Astrocyte of the spinal cord (primary cell): ENCODE measurements around the gene SUGCT.
"Not testable (repeated sequence)": the region's sequence is repeated elsewhere in the genome, so short reads cannot be mapped to it uniquely, and the experiment has no call there.

Experiments
- DNase-seq: peaks from one replicate; pipeline ENCODE4 v3.0.0; 2011; ENCODE audit warnings: low read depth, low spot score
- H3K4me3 ChIP-seq: 2 replicates; pipeline ENCODE4 v1.5.1; 2011; ENCODE audit warnings: low read depth, mild to moderate bottlenecking, low read length, moderate library complexity
- in situ Hi-C: cut with HindIII; loops from 2 replicates; pipeline ENCODE4 v1.10.0; 2017; ENCODE audit warnings: low sequenced_read_pairs
- TF ChIP-seq, protein P1 (sequence below): IDR thresholded peaks from 2 replicates; pipeline ENCODE4 v1.5.1; 2012; ENCODE audit warnings: low read depth, mild to moderate bottlenecking, low read length, inconsistent platforms

The SUGCT gene

DNA sequence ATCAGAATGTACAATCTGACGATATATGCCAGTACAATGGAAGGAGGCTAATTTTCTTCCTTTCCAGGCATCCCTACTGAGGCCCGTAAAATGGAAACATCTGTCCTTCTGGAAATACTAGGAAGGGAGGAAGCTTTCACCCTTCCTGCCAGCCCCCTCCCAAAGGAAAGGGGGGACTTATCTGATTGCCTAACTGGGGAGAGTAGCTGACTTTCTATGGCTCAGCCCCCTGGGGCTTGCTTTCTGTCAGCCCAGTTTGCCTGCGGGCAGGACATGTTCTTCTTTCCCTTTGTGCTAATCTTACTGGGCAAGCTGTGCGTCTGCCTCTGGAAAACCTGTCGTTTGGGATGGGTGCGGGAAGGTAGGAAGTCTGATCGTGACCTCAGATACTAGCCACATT lies 508.9 kb downstream of the SUGCT start:
- TF ChIP-seq, protein P1, sequence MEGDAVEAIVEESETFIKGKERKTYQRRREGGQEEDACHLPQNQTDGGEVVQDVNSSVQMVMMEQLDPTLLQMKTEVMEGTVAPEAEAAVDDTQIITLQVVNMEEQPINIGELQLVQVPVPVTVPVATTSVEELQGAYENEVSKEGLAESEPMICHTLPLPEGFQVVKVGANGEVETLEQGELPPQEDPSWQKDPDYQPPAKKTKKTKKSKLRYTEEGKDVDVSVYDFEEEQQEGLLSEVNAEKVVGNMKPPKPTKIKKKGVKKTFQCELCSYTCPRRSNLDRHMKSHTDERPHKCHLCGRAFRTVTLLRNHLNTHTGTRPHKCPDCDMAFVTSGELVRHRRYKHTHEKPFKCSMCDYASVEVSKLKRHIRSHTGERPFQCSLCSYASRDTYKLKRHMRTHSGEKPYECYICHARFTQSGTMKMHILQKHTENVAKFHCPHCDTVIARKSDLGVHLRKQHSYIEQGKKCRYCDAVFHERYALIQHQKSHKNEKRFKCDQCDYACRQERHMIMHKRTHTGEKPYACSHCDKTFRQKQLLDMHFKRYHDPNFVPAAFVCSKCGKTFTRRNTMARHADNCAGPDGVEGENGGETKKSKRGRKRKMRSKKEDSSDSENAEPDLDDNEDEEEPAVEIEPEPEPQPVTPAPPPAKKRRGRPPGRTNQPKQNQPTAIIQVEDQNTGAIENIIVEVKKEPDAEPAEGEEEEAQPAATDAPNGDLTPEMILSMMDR = no peak
- no peak for DNase-seq
- in situ Hi-C loops = no loop called here
- H3K4me3 ChIP-seq = no peak overlapping the region

DNA sequence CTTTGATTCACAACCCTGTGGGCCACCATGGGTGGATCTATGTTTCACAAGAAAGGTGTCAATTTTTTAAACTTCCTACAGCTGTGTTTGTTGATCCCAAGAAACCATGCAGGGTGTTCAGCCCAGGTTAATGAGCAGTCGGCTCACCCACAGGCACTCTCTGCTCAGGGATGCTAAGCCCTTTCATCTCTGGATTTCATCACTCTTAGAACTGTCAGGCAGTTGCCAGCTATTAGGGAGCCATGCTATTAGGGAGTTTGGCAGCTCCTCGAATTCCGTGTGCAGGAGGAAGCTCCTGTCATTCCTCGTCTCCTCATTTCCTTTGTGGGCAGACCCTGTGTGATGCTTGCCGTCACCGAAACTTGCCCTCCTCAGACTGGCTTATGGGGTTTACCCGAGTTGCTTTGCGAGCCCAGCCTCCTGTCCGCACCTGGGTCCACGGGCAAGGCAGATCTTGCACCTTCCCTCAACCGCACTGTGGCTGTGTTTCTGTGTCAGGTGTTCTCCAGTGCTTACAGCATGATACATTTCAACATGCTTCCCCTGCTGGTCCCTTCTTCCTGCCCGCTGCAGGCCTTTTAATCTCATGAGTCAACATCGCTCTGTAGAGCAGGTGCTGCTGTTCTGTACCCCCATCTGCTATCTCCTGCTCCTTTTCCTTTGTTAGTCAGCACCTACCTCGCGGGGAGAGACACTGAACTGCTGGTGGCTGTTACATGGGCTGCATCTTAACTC lies 509.8 kb downstream of the SUGCT start:
- in situ Hi-C loops = no loop called here
- no peak overlapping the region for H3K4me3 ChIP-seq
- TF ChIP-seq, protein P1 = no peak
- DNase-seq = no peak

DNA sequence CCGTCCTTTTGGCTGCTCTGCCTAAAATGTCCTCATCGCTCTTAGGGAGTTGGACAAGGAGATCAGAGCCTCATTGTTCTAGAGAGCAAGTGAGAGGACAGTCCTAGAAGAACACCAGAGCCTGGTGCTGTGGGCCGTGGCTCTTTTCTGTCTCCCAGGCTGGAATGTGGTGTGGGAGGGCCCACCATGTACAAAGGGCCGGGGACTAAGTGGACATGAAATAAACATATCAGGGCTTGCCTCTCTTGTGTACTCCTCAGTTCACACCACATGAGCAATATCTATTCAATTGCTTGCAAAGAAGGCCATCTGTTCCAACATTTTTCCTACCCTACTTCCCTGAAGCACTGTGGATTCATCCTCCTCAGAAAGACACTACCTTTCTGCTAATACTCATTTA lies 510.4 kb downstream of the SUGCT start:
- no peak overlapping the region for H3K4me3 ChIP-seq
- no peak for DNase-seq
- TF ChIP-seq, protein P1 = no peak
- in situ Hi-C loops = no loop called here

DNA sequence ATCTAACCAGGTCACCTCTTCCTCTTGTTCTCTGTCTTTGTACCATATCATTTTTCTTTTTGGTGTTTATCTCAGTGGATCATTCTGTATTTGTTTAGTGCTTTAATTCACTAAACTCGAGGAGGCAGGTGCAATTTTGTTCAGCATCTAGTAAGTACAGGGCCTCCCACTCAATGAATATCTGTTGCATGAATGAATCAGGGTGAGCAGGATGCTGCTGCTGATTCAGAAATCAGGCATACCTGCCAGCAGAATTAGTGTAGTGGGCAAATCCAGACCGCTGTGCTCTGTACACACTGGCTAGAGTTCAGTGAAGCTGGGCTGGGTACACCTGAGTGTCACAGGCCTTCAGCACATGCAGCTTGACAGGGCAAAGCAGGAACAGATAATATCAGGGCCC lies 511.9 kb downstream of the SUGCT start:
- no peak for DNase-seq
- no peak overlapping the region for H3K4me3 ChIP-seq
- in situ Hi-C loops = no loop called here
- TF ChIP-seq, protein P1 = no peak

DNA sequence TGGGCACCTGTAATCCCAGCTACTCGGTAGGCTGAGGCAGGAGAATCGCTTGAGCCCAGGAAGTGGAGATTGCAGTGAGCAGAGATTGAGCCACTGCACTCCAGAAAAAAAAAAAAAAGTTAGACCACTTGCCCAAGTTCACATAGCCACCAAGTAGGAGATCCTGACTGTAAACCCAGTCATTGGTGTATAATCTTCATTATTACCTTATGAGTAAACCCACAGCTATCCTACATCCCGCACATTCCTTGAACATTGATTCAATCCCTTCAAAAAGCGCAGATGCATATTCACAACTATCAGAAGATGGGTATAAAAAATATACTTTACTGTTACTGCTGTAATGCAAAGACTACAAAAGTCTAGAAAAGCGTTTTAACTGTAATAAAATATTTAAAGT lies 512.9 kb downstream of the SUGCT start:
- peak; percentile 3 for DNase-seq
- TF ChIP-seq, protein P1 = no peak
- in situ Hi-C loops = no loop called here
- no peak overlapping the region for H3K4me3 ChIP-seq

DNA sequence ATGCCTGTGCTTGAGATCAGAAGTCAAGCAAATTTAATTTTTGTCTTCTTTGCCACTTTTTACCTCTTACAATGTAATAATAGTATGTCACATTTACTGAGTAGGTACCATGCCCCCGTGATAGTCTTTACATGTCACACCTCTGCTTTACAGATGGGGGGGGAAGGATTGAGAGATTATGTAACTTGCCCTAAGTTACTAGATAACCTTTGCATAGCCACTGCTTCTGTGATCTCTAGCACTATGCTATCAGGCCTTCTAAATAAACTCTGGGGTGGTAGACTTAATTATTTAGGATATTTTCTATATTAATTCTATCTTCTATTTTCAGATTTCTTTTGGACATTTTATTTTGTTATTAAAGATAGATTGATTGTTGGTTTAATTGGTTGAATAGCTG lies 514.4 kb downstream of the SUGCT start:
- TF ChIP-seq, protein P1 = no peak
- in situ Hi-C loops = no loop called here
- H3K4me3 ChIP-seq = no peak overlapping the region
- DNase-seq = no peak

DNA sequence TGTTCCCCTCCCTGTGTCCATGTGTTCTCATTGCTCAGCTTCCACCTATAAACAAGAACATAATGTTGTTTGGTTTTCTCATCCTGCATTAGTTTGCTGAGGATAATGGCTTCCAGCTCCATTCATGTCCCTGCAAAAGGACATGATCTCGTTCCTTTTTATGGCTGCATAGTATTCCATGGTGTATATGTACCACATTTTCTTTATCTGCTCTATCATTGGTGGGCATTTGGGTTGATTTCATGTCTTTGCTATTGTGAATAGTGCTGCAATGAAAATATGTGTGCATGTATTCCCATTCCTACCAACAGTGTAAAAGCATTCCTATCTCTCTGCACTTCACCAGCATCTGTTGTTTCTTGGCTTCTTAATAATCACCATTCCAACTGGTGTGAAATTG lies 516.1 kb downstream of the SUGCT start:
- H3K4me3 ChIP-seq, in situ Hi-C loops, DNase-seq: not testable (repeated sequence)
